GM23338 (cell line): ENCODE measurements around the gene SPRED2. TPM values are rescaled to one million over a fixed set of nuclear protein-coding genes. Genes with fewer than 3 reads are reported as not detected.

Experiments used
- ATAC-seq: fragments of 200-7000 bp; cut with Tn5 transposase; 3 replicates; pipeline ENCODE4 v1.9.1; 2020
- DNase-seq: peaks from one replicate; pipeline ENCODE4 v3.0.0-alpha.2; 2015; ENCODE audit warnings: low spot score
- H2AFZ ChIP-seq: fragments of 200-600 bp; sonication (generic); 2 replicates; pipeline ENCODE4 v1.8.0; 2016; ENCODE audit warnings: antibody characterized with exemption, mild to moderate bottlenecking, moderate library complexity
- H3F3A ChIP-seq: fragments of 200-600 bp; sonication (generic); replicated peaks from 2 replicates; pipeline ENCODE4 v1.8.0; 2017; ENCODE audit warnings: antibody characterized with exemption, mixed run types, low read depth
- H3K27ac ChIP-seq: fragments of 200-600 bp; sonication (generic); 2 replicates; pipeline ENCODE4 v1.6.1; 2016; ENCODE audit warnings: low read depth
- H3K27me3 ChIP-seq: fragments of 200-600 bp; sonication (generic); 2 replicates; pipeline ENCODE4 v1.8.0; 2016; ENCODE audit warnings: mild to moderate bottlenecking, mixed run types, moderate library complexity; ENCODE audit not compliant: insufficient read depth
- H3K36me3 ChIP-seq: fragments of 200-600 bp; sonication (generic); 2 replicates; pipeline ENCODE4 v1.8.0; 2016; ENCODE audit warnings: mild to moderate bottlenecking; ENCODE audit not compliant: insufficient read depth
- H3K4me1 ChIP-seq: fragments of 200-600 bp; sonication (generic); 2 replicates; pipeline ENCODE4 v1.8.0; 2016; ENCODE audit warnings: mild to moderate bottlenecking, moderate library complexity; ENCODE audit not compliant: insufficient read depth
- H3K4me2 ChIP-seq: fragments of 200-600 bp; sonication (generic); 2 replicates; pipeline ENCODE4 v1.7.1; 2017; ENCODE audit warnings: mixed run types
- H3K4me3 ChIP-seq: fragments of 200-600 bp; sonication (generic); 2 replicates; pipeline ENCODE4 v1.6.1; 2016; ENCODE audit warnings: mixed run types
- H3K79me2 ChIP-seq: fragments of 200-600 bp; sonication (generic); replicated peaks from 2 replicates; pipeline ENCODE4 v1.8.0; 2017; ENCODE audit warnings: mild to moderate bottlenecking; ENCODE audit not compliant: insufficient read depth
- H3K9me2 ChIP-seq: fragments of 200-600 bp; sonication (generic); 2 replicates; pipeline ENCODE4 v1.8.0; 2017; ENCODE audit not compliant: insufficient read depth
- H4K20me1 ChIP-seq: fragments of 200-600 bp; sonication (generic); replicated peaks from 2 replicates; pipeline ENCODE4 v1.8.0; 2017; ENCODE audit warnings: mild to moderate bottlenecking; ENCODE audit not compliant: insufficient read depth
- H3K27ac Mint-ChIP-seq: 2 replicates; pipeline ENCODE4 v1.8.0; 2020; ENCODE audit warnings: inconsistent platforms, mild to moderate bottlenecking, moderate library complexity, mixed read lengths
- H3K27me3 Mint-ChIP-seq: 3 replicates; pipeline ENCODE4 v1.8.0; 2022; ENCODE audit warnings: low read depth, mild to moderate bottlenecking, moderate library complexity, mixed read lengths, inconsistent platforms; ENCODE audit not compliant: insufficient read depth, poor library complexity
- H3K36me3 Mint-ChIP-seq: 3 replicates; pipeline ENCODE4 v1.8.0; 2021; ENCODE audit warnings: low read depth, mild to moderate bottlenecking, inconsistent platforms, moderate library complexity, mixed read lengths
- H3K4me1 Mint-ChIP-seq: 3 replicates; pipeline ENCODE4 v1.8.0; 2020; ENCODE audit warnings: mild to moderate bottlenecking, inconsistent platforms, mixed read lengths
- H3K4me3 Mint-ChIP-seq: 3 replicates; pipeline ENCODE4 v1.8.0; 2021; ENCODE audit warnings: moderate library complexity, mild to moderate bottlenecking, inconsistent platforms, mixed read lengths
- H3K9me3 Mint-ChIP-seq: 3 replicates; pipeline ENCODE4 v1.8.0; 2020; ENCODE audit warnings: moderate library complexity, mild to moderate bottlenecking, inconsistent platforms, mixed read lengths
- CREB1 ChIP-seq: fragments of 250-450 bp; sonication (Bioruptor Pico); IDR thresholded peaks from 2 replicates; pipeline ENCODE4 v1.5.0; 2020; ENCODE audit warnings: low read depth, mild to moderate bottlenecking, moderate library complexity
- EZH2 ChIP-seq: fragments of 200-600 bp; sonication (generic); IDR thresholded peaks from one replicate; pipeline ENCODE4 v1.8.0; 2017; ENCODE audit warnings: antibody characterized with exemption, mild to moderate bottlenecking, low read depth; ENCODE audit not compliant: unreplicated experiment
- EZH2phosphoT487 ChIP-seq: fragments of 200-600 bp; sonication (generic); IDR thresholded peaks from one replicate; pipeline ENCODE4 v1.8.1; 2018; ENCODE audit warnings: antibody characterized with exemption; ENCODE audit not compliant: unreplicated experiment
- JUNB ChIP-seq: IDR thresholded peaks from one replicate; pipeline ENCODE4 v1.6.1; 2016; ENCODE audit warnings: antibody characterized with exemption; ENCODE audit not compliant: unreplicated experiment
- NANOG ChIP-seq: IDR thresholded peaks from 2 replicates; pipeline ENCODE4 v1.6.1; 2016; ENCODE audit warnings: antibody characterized with exemption, borderline replicate concordance
- POLR2AphosphoS5 ChIP-seq: IDR thresholded peaks from 2 replicates; pipeline ENCODE4 v1.6.1; 2016; ENCODE audit warnings: antibody characterized with exemption, low read depth
- STAT1 ChIP-seq: IDR thresholded peaks from one replicate; pipeline ENCODE4 v1.6.1; 2016; ENCODE audit warnings: antibody characterized with exemption; ENCODE audit not compliant: unreplicated experiment
- ZNF114 ChIP-seq: fragments of 250-450 bp; sonication (Bioruptor Pico); IDR thresholded peaks from 2 replicates; pipeline ENCODE4 v1.5.0; 2020; ENCODE audit warnings: mild to moderate bottlenecking, moderate library complexity
- ZNF331 ChIP-seq: fragments of 250-450 bp; sonication (Bioruptor Pico); IDR thresholded peaks from 2 replicates; pipeline ENCODE4 v1.5.0; 2020; ENCODE audit warnings: low read depth, mild to moderate bottlenecking, moderate library complexity
- polyA plus RNA-seq: library from polyadenylated mRNA; unstranded; fragments of >200 nt; fragmentation: Nextera tagmentation; extraction: Ambion mirVana; gene quantifications from 2 replicates; pipeline ENCODE4 v1.2.1, GENCODE V29; 2016
- total RNA-seq: library from RNA; depleted of rRNA; stranded (reverse); fragments of >200 nt; shearing (Covaris generic); gene quantifications from 2 replicates; pipeline ENCODE4 v1.2.3, GENCODE V29; 2014
- TF ChIP-seq, protein P1 (sequence below): IDR thresholded peaks from one replicate; pipeline ENCODE4 v1.6.1; 2018; ENCODE audit warnings: antibody characterized with exemption; ENCODE audit not compliant: unreplicated experiment
- TF ChIP-seq, protein P2 (sequence below), 2 experiments: fragments of 200-600 bp in 1 of 2; sonication (generic) in 1 of 2; conservative IDR thresholded peaks; 2 replicates each; pipeline versions ENCODE4 v1.5.1 to v1.6.1; 2016 to 2017; ENCODE audit warnings: antibody characterized with exemption in 2 of 2, low read depth in 2 of 2, mild to moderate bottlenecking in 2 of 2, moderate library complexity in 1 of 2
- TF ChIP-seq, protein P3 (sequence below): IDR thresholded peaks from 2 replicates; pipeline ENCODE4 v1.6.1; 2016; ENCODE audit warnings: antibody characterized with exemption
- TF ChIP-seq, protein P4 (sequence below): fragments of 250-450 bp; sonication (Bioruptor Pico); IDR thresholded peaks from 2 replicates; pipeline ENCODE4 v1.5.0; 2020; ENCODE audit warnings: mild to moderate bottlenecking, moderate library complexity

SPRED2 gene
- total and polyA plus RNA-seq, 2 experiments from 2014 or later: 8.7 to 13.0 TPM

DNA sequence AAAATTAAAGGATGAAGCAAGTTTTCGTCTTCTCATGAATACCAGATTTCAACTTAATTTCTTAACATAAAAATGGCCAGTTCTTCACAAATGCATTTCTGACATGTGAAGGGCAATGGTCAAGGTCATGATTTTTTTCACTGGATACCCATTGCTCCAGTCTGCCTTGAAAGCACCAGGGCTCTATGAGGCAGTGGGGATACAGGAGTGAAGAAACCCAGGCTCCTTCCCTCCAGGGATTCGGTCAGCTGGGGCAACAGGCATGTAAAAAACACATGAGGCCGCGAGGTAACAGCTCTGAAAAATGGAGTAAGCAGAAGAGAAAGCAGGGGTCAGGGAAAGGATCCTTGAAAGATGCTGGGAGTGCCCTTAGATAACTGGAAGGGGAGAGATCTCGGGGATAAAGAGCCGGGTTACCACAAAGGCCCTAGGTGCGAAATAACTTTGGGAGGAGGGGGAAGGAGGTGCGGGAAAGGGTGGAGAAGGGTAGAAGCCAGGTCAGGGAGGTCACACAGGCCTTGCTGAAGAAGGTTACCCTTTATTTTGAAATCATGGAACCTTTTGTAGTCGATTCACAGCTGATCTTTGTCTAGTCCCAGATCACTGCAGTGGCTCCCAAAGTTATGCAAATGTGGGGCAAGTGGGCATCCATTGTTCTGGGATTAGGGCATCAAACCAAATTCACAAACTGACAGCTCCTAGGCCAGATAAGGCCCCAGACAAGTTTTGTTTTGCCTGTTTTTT lies 5.2 kb upstream of the SPRED2 start:
- DNase-seq: peak; percentile 77
- Mint-ChIP-seq H3K27me3 (peaks cover 63% of the 10 kb centered on the region), H3K4me3 (peak overlapping the region; percentile 91), H3K36me3 (no peaks in the 10 kb centered on the region), H3K4me1 (peaks cover 48% of the 10 kb centered on the region), H3K27ac (no peak overlapping the region), H3K9me3 (no peaks in the 10 kb centered on the region)
- Histone ChIP-seq H3K4me2 (peak overlapping the region; percentile 97), H4K20me1 (peaks cover 6% of the 10 kb centered on the region; the same call in 1 of the 2 replicates), H3K79me2 (no peaks in the 10 kb centered on the region), H2AFZ (no peak overlapping the region), H3K36me3 (no peaks in the 10 kb centered on the region), H3K4me1 (peaks cover 43% of the 10 kb centered on the region), H3K27me3 (peaks cover 66% of the 10 kb centered on the region), H3K27ac (no peak overlapping the region), H3K4me3 (peak overlapping the region; percentile 89), H3F3A (peaks cover 20% of the 10 kb centered on the region), H3K9me2 (no peaks in the 10 kb centered on the region)
- peak; percentile 57 for ATAC-seq
- TF ChIP-seq, protein P1, sequence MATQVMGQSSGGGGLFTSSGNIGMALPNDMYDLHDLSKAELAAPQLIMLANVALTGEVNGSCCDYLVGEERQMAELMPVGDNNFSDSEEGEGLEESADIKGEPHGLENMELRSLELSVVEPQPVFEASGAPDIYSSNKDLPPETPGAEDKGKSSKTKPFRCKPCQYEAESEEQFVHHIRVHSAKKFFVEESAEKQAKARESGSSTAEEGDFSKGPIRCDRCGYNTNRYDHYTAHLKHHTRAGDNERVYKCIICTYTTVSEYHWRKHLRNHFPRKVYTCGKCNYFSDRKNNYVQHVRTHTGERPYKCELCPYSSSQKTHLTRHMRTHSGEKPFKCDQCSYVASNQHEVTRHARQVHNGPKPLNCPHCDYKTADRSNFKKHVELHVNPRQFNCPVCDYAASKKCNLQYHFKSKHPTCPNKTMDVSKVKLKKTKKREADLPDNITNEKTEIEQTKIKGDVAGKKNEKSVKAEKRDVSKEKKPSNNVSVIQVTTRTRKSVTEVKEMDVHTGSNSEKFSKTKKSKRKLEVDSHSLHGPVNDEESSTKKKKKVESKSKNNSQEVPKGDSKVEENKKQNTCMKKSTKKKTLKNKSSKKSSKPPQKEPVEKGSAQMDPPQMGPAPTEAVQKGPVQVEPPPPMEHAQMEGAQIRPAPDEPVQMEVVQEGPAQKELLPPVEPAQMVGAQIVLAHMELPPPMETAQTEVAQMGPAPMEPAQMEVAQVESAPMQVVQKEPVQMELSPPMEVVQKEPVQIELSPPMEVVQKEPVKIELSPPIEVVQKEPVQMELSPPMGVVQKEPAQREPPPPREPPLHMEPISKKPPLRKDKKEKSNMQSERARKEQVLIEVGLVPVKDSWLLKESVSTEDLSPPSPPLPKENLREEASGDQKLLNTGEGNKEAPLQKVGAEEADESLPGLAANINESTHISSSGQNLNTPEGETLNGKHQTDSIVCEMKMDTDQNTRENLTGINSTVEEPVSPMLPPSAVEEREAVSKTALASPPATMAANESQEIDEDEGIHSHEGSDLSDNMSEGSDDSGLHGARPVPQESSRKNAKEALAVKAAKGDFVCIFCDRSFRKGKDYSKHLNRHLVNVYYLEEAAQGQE: no peak
- TF ChIP-seq JUNB (no peak), NANOG (peak; percentile 72), STAT1 (no peak), EZH2phosphoT487 (no peak), CREB1 (CRISPR knock-in tag) (no peak), ZNF331 (CRISPR knock-in tag) (no peak), POLR2AphosphoS5 (0 out of 2 replicates have a peak, but pooled peaks have one; percentile 25), EZH2 (no peak), ZNF114 (CRISPR knock-in tag) (no peak)
- TF ChIP-seq, protein P2, sequence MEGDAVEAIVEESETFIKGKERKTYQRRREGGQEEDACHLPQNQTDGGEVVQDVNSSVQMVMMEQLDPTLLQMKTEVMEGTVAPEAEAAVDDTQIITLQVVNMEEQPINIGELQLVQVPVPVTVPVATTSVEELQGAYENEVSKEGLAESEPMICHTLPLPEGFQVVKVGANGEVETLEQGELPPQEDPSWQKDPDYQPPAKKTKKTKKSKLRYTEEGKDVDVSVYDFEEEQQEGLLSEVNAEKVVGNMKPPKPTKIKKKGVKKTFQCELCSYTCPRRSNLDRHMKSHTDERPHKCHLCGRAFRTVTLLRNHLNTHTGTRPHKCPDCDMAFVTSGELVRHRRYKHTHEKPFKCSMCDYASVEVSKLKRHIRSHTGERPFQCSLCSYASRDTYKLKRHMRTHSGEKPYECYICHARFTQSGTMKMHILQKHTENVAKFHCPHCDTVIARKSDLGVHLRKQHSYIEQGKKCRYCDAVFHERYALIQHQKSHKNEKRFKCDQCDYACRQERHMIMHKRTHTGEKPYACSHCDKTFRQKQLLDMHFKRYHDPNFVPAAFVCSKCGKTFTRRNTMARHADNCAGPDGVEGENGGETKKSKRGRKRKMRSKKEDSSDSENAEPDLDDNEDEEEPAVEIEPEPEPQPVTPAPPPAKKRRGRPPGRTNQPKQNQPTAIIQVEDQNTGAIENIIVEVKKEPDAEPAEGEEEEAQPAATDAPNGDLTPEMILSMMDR (conservative IDR thresholded peaks at IDR 0.05; ENCODE audit: low read depth in 2 of 2): no peak
- TF ChIP-seq, protein P3, sequence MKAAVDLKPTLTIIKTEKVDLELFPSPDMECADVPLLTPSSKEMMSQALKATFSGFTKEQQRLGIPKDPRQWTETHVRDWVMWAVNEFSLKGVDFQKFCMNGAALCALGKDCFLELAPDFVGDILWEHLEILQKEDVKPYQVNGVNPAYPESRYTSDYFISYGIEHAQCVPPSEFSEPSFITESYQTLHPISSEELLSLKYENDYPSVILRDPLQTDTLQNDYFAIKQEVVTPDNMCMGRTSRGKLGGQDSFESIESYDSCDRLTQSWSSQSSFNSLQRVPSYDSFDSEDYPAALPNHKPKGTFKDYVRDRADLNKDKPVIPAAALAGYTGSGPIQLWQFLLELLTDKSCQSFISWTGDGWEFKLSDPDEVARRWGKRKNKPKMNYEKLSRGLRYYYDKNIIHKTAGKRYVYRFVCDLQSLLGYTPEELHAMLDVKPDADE: no peak
- TF ChIP-seq, protein P4, sequence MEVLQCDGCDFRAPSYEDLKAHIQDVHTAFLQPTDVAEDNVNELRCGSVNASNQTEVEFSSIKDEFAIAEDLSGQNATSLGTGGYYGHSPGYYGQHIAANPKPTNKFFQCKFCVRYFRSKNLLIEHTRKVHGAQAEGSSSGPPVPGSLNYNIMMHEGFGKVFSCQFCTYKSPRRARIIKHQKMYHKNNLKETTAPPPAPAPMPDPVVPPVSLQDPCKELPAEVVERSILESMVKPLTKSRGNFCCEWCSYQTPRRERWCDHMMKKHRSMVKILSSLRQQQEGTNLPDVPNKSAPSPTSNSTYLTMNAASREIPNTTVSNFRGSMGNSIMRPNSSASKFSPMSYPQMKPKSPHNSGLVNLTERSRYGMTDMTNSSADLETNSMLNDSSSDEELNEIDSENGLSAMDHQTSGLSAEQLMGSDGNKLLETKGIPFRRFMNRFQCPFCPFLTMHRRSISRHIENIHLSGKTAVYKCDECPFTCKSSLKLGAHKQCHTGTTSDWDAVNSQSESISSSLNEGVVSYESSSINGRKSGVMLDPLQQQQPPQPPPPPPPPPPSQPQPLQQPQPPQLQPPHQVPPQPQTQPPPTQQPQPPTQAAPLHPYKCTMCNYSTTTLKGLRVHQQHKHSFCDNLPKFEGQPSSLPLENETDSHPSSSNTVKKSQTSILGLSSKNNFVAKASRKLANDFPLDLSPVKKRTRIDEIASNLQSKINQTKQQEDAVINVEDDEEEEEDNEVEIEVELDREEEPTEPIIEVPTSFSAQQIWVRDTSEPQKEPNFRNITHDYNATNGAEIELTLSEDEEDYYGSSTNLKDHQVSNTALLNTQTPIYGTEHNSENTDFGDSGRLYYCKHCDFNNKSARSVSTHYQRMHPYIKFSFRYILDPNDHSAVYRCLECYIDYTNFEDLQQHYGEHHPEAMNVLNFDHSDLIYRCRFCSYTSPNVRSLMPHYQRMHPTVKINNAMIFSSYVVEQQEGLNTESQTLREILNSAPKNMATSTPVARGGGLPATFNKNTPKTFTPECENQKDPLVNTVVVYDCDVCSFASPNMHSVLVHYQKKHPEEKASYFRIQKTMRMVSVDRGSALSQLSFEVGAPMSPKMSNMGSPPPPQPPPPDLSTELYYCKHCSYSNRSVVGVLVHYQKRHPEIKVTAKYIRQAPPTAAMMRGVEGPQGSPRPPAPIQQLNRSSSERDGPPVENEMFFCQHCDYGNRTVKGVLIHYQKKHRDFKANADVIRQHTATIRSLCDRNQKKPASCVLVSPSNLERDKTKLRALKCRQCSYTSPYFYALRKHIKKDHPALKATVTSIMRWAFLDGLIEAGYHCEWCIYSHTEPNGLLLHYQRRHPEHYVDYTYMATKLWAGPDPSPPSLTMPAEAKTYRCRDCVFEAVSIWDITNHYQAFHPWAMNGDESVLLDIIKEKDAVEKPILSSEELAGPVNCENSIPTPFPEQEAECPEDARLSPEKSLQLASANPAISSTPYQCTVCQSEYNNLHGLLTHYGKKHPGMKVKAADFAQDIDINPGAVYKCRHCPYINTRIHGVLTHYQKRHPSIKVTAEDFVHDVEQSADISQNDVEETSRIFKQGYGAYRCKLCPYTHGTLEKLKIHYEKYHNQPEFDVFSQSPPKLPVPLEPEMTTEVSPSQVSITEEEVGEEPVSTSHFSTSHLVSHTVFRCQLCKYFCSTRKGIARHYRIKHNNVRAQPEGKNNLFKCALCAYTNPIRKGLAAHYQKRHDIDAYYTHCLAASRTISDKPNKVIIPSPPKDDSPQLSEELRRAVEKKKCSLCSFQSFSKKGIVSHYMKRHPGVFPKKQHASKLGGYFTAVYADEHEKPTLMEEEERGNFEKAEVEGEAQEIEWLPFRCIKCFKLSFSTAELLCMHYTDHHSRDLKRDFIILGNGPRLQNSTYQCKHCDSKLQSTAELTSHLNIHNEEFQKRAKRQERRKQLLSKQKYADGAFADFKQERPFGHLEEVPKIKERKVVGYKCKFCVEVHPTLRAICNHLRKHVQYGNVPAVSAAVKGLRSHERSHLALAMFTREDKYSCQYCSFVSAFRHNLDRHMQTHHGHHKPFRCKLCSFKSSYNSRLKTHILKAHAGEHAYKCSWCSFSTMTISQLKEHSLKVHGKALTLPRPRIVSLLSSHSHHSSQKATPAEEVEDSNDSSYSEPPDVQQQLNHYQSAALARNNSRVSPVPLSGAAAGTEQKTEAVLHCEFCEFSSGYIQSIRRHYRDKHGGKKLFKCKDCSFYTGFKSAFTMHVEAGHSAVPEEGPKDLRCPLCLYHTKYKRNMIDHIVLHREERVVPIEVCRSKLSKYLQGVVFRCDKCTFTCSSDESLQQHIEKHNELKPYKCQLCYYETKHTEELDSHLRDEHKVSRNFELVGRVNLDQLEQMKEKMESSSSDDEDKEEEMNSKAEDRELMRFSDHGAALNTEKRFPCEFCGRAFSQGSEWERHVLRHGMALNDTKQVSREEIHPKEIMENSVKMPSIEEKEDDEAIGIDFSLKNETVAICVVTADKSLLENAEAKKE (CRISPR knock-in tag): no peak
